Omental fat pad (tissue), 4 donors: ENCODE data around the gene CEBPA. TPM values are rescaled to one million over a fixed set of nuclear protein-coding genes. Genes with fewer than 3 reads are reported as not detected.

Experiments
- ATAC-seq: fragments of 150-250 bp; one replicate; pipeline ENCODE4 v1.9.1; 2016; ENCODE audit warnings: mild to moderate bottlenecking, moderate library complexity; ENCODE audit not compliant: low FRiP score
- DNase-seq: peaks from one replicate; pipeline ENCODE4 v3.0.0-alpha.2; 2019; ENCODE audit warnings: low spot score
- CTCF ChIP-seq, 3 donors: fragments of 450-650 bp; IDR thresholded peaks; one replicate each; pipeline ENCODE4 v1.5.1; 2016 to 2017; ENCODE audit warnings: antibody characterized with exemption in 3 of 3, mild to moderate bottlenecking in 3 of 3, moderate library complexity in 2 of 3
- total RNA-seq, 4 donors: library from RNA; depleted of rRNA; stranded (reverse); fragments of >200 nt; gene quantifications; one replicate each; pipeline ENCODE4 v1.1.0, GENCODE V29; 2016

The CEBPA gene
- total RNA-seq, 4 donors from 2014 or later, result 100 to 567 (median 166) TPM

- ATAC-seq, result no peak
- DNase-seq, result no peak
- no peak for TF ChIP-seq CTCF (IDR thresholded peaks at IDR 0.05)
Observed at GRCh38 chr19:33312065-33312464, 9.7 kb upstream of the CEBPA start.

- no peak for TF ChIP-seq CTCF (IDR thresholded peaks at IDR 0.05)
- DNase-seq (no peak), ATAC-seq (no peak)
Observed at GRCh38 chr19:33311326-33311682, 9.0 kb upstream of the CEBPA start.

- no peak for DNase-seq
- ATAC-seq, result no peak
- TF ChIP-seq CTCF (IDR thresholded peaks at IDR 0.05), result no peak
Observed at GRCh38 chr19:33310606-33311325, 8.4 kb upstream of the CEBPA start.

- TF ChIP-seq CTCF (IDR thresholded peaks at IDR 0.05), result no peak
- no peak for DNase-seq
- ATAC-seq, result no peak
Observed at GRCh38 chr19:33309826-33310225, 7.5 kb upstream of the CEBPA start.

GRCh38 chr19:33306853-33307792 is 4.8 kb upstream of the CEBPA start:
- no peak for DNase-seq

GRCh38 chr19:33306191-33306590 is 3.9 kb upstream of the CEBPA start:
- ATAC-seq (no peak), DNase-seq (no peak)
- no peak for TF ChIP-seq CTCF (IDR thresholded peaks at IDR 0.05)

More at GRCh38 chr19:33306853-33307792, 4.8 kb upstream of the CEBPA start:
- TF ChIP-seq CTCF (IDR thresholded peaks at IDR 0.05), result no peak
- ATAC-seq, result no peak
